NAMALWA (cell line): Measurements from ENCODE around the gene OSBPL1A.

Source experiments
- DNase-seq: peaks from one replicate; pipeline ENCODE4 v3.0.0-alpha.2; 2015; ENCODE audit warnings: low spot score

The OSBPL1A gene

GRCh38 chr18:24266131-24266530 lies 131.5 kb downstream of the OSBPL1A start:
- DNase-seq: no peak

- DNase-seq: no peak
Observed at GRCh38 chr18:24265502-24266064, 132.0 kb downstream of the OSBPL1A start.

GRCh38 chr18:24263050-24263449 lies 134.6 kb downstream of the OSBPL1A start:
- DNase-seq: no peak

- DNase-seq: peak; percentile 21
Observed at GRCh38 chr18:24262087-24262486, 135.5 kb downstream of the OSBPL1A start.

GRCh38 chr18:24259869-24260641 lies 137.6 kb downstream of the OSBPL1A start:
- DNase-seq: no peak

- DNase-seq: no peak
Observed at GRCh38 chr18:24254071-24254470, 143.6 kb downstream of the OSBPL1A start.

- no peak for DNase-seq
Observed at GRCh38 chr18:24249716-24250115, 147.9 kb downstream of the OSBPL1A start.

GRCh38 chr18:24248359-24248758 lies 149.3 kb downstream of the OSBPL1A start:
- DNase-seq: no peak

GRCh38 chr18:24246143-24246542 lies 151.5 kb downstream of the OSBPL1A start:
- no peak for DNase-seq

GRCh38 chr18:24244698-24245097 lies 152.9 kb downstream of the OSBPL1A start:
- DNase-seq: no peak

- no peak for DNase-seq
Observed at GRCh38 chr18:24243677-24244076, 153.9 kb downstream of the OSBPL1A start.

GRCh38 chr18:24239341-24239740 lies 158.3 kb downstream of the OSBPL1A start:
- DNase-seq: no peak

GRCh38 chr18:24238387-24238786 lies 159.2 kb downstream of the OSBPL1A start:
- no peak for DNase-seq

- no peak for DNase-seq
Observed at GRCh38 chr18:24234850-24235418, 162.7 kb downstream of the OSBPL1A start.

- no peak for DNase-seq
Observed at GRCh38 chr18:24234330-24234729, 163.3 kb downstream of the OSBPL1A start.

- DNase-seq: no peak
Observed at GRCh38 chr18:24232800-24233199, 164.8 kb downstream of the OSBPL1A start.

- DNase-seq: no peak
Observed at GRCh38 chr18:24231773-24232735, 165.6 kb downstream of the OSBPL1A start.

- no peak for DNase-seq
Observed at GRCh38 chr18:24230766-24231165, 166.9 kb downstream of the OSBPL1A start.

- DNase-seq: no peak
Observed at GRCh38 chr18:24228667-24229041, 169.0 kb downstream of the OSBPL1A start.

- DNase-seq: no peak
Observed at GRCh38 chr18:24227977-24228666, 169.5 kb downstream of the OSBPL1A start.

- no peak for DNase-seq
Observed at GRCh38 chr18:24220318-24220688, 177.3 kb downstream of the OSBPL1A start.
